Epithelial cell of umbilical artery (primary cell): ENCODE data around the gene BCHE. TPM values are rescaled to one million over a fixed set of nuclear protein-coding genes. Genes with fewer than 3 reads are reported as not detected.

Experiments used
- total RNA-seq: library from RNA; depleted of rRNA; stranded (reverse); fragments of >200 nt; gene quantifications from 2 replicates; pipeline ENCODE4 v1.2.3, GENCODE V29; 2014

Gene BCHE
- total RNA-seq: 12.0 and 36.5 TPM in 2 replicates

DNA sequence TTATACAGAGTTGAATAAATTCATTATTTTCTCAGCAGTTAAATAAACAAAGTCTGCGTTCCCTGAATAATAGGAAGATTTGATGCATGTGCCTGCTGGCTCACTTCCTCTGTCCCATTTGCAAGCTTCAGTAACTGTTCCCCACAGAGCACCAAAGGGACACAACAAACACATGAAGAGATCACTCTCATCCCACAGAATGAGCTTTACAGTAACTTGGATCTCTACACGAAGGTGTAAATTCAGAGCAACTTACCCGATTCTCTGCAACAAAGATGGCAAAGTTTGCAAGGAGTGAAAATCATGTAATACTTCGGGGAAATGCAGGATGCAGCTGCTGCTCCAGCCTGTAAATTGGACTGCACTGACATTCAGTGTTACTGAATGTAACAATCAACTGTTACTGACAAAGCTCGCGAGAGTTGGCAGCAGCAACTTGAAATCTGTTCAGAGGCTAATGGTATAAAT is at the start of gene BCHE:
TSS of gene BCHE (minus strand) at position 366 of the 468 bp plus-strand sequence. CDS start 6,390 bp downstream, outside the sequence.

